Sigmoid colon (tissue), 7 donors: ENCODE data around the gene TSPAN16. TPM values are rescaled to one million over a fixed set of nuclear protein-coding genes. Genes with fewer than 3 reads are reported as not detected.

ENCODE experiments used
- DNase-seq: peaks from one replicate; pipeline ENCODE4 v3.0.0-alpha.2; 2019
- H3K27ac ChIP-seq, 4 donors: fragments of 200-600 bp; sonication (generic); one replicate each; pipeline ENCODE4 v1.5.1; 2016 to 2019; ENCODE audit warnings: mild to moderate bottlenecking in 1 of 4
- H3K27me3 ChIP-seq, 3 donors: fragments of 200-600 bp; sonication (generic); one replicate each; pipeline ENCODE4 v1.5.1; 2019; ENCODE audit warnings: mild to moderate bottlenecking in 1 of 3
- H3K36me3 ChIP-seq, 4 donors: fragments of 200-600 bp; sonication (generic); one replicate each; pipeline ENCODE4 v1.5.1; 2016 to 2019
- H3K4me1 ChIP-seq, 4 donors: fragments of 200-600 bp; sonication (generic); one replicate each; pipeline ENCODE4 v1.5.1; 2017 to 2019
- H3K4me3 ChIP-seq, 4 donors: fragments of 200-600 bp; sonication (generic); one replicate each; pipeline ENCODE4 v1.5.1; 2017 to 2019; ENCODE audit warnings: mild to moderate bottlenecking in 2 of 4, moderate library complexity in 1 of 4
- H3K9me3 ChIP-seq, 4 donors: fragments of 200-600 bp in 3 of 4; sonication (generic) in 3 of 4; one replicate each; pipeline versions ENCODE4 v1.5.1 to v1.6.1; 2013 to 2019
- EP300 ChIP-seq, 4 donors: sonication (generic); formaldehyde crosslinking; IDR thresholded peaks; one replicate each; pipeline ENCODE4 v1.6.1; 2017; ENCODE audit warnings: antibody characterized with exemption in 4 of 4
- POLR2A ChIP-seq, 2 donors: fragments of 450-650 bp; IDR thresholded peaks; one replicate each; pipeline ENCODE4 v1.6.1; 2016; ENCODE audit warnings: antibody characterized with exemption in 2 of 2, mild to moderate bottlenecking in 2 of 2, moderate library complexity in 2 of 2
- POLR2AphosphoS5 ChIP-seq, 4 donors: sonication (generic); formaldehyde crosslinking; IDR thresholded peaks; one replicate each; pipeline ENCODE4 v1.6.1; 2017; ENCODE audit warnings: antibody characterized with exemption in 4 of 4
- WGBS, 2 donors: extraction: QIAGEN DNeasy Blood & Tissue Kit; methylation state at CpG; one replicate each; pipeline ENCODE4 v1.1.7; 2013; 5-methylcytosine and 5-hydroxymethylcytosine counted together
- intact Hi-C: fragments of 100-400 bp; cut with DNase I; formaldehyde crosslinking; loops from one replicate; pipeline ENCODE4 v1.15.1; 2023
- polyA plus RNA-seq, 3 donors: library from polyadenylated mRNA; stranded (reverse); fragments of 200-250 nt; gene quantifications; one replicate each; pipeline ENCODE4 v1.2.3, GENCODE V29; 2013
- total RNA-seq, 4 donors: library from RNA; depleted of rRNA; stranded (reverse); fragments of >200 nt; gene quantifications; one replicate each; pipeline ENCODE4 v1.1.0, GENCODE V29; 2016
- TF ChIP-seq, protein P1 (sequence below), 4 experiments: fragments of 450-650 bp in 3 of 4; fragments of 200-600 bp in 1 of 4; IDR thresholded peaks; one replicate each; pipeline ENCODE4 v1.5.1; 2016 to 2019; ENCODE audit warnings: antibody characterized with exemption in 4 of 4, mild to moderate bottlenecking in 3 of 4, moderate library complexity in 2 of 4
- donor health status: healthy with polysubstance abuse.
- donor health status: Bipolar disorder and iron deficiency.
- donor health status: healthy.

Gene TSPAN16
- total and polyA plus RNA-seq, 7 donors, result 0.07 TPM; not detected in 6

GRCh38 chr19:11295180-11295579 lies 780 bp upstream of the TSPAN16 start:
- Histone ChIP-seq H3K9me3 (no peaks in the 10 kb centered on the region), H3K27ac (no peak overlapping the region), H3K4me3 (no peak overlapping the region), H3K4me1 (peaks cover 0 to 10% (median 7%) of the 10 kb centered on the region in 4 donors), H3K27me3 (no peaks in the 10 kb centered on the region), H3K36me3 (no peaks in the 10 kb centered on the region)
- intact Hi-C loops, result loop anchor here (2.0 kb wide), 1 partner anchor 152 kb away; no protein-coding TSS in a partner anchor
- WGBS, 2 donors, result 76 to 87% methylated on average over 4 of the region's 4 CpGs
- DNase-seq, result no peak
- TF ChIP-seq, protein P1, sequence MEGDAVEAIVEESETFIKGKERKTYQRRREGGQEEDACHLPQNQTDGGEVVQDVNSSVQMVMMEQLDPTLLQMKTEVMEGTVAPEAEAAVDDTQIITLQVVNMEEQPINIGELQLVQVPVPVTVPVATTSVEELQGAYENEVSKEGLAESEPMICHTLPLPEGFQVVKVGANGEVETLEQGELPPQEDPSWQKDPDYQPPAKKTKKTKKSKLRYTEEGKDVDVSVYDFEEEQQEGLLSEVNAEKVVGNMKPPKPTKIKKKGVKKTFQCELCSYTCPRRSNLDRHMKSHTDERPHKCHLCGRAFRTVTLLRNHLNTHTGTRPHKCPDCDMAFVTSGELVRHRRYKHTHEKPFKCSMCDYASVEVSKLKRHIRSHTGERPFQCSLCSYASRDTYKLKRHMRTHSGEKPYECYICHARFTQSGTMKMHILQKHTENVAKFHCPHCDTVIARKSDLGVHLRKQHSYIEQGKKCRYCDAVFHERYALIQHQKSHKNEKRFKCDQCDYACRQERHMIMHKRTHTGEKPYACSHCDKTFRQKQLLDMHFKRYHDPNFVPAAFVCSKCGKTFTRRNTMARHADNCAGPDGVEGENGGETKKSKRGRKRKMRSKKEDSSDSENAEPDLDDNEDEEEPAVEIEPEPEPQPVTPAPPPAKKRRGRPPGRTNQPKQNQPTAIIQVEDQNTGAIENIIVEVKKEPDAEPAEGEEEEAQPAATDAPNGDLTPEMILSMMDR (IDR thresholded peaks at IDR 0.05), result no peak
- TF ChIP-seq POLR2A (IDR thresholded peaks at IDR 0.05) (no peak), POLR2AphosphoS5 (IDR thresholded peaks at IDR 0.05) (no peak), EP300 (IDR thresholded peaks at IDR 0.05) (no peak)

DNA sequence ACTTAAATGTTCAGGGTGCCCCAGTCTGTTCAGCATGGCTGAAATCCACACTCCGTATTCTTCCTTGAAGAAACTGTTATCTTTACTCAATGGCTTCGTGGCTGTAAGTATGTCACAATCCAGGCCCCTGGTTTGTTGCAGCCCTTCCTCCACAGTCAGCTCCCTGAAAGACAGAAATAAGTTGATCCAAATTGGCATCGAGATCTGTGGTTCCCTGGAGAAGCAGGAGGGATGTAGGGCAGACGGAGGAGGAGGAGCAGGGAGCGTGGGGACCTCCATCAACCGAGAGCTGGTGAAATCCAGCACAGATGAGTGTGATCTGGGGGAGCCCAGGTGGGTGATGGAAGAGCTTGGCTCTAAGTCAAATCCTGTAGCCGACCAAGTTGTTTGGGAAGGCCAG lies 304 bp downstream of the TSPAN16 start:
- peak; percentile 72 for DNase-seq
- peak overlapping the region; percentile 5 to 31 (median 12) for H3K27ac ChIP-seq
- peaks cover 0 to 10% (median 7%) of the 10 kb centered on the region in 4 donors for H3K4me1 ChIP-seq
- 11 to 63% methylated on average over 7 of the region's 7 CpGs for WGBS, 2 donors
- H3K9me3 ChIP-seq, result no peaks in the 10 kb centered on the region
- H3K4me3 ChIP-seq, result no peak overlapping the region
- no peaks in the 10 kb centered on the region for H3K36me3 ChIP-seq
- TF ChIP-seq POLR2A (IDR thresholded peaks at IDR 0.05) (no peak), EP300 (IDR thresholded peaks at IDR 0.05) (no peak), POLR2AphosphoS5 (IDR thresholded peaks at IDR 0.05) (no peak)
- TF ChIP-seq, protein P1 (IDR thresholded peaks at IDR 0.05), result no peak
- intact Hi-C loops, result no loop called here
- no peaks in the 10 kb centered on the region for H3K27me3 ChIP-seq

- Histone ChIP-seq H3K27ac (no peak overlapping the region), H3K9me3 (no peaks in the 10 kb centered on the region), H3K27me3 (no peaks in the 10 kb centered on the region), H3K4me3 (no peak overlapping the region), H3K36me3 (no peaks in the 10 kb centered on the region), H3K4me1 (no peaks in the 10 kb centered on the region)
- 80 to 84% methylated on average over 8 of the region's 8 CpGs for WGBS, 2 donors
- DNase-seq, result no peak
- TF ChIP-seq EP300 (IDR thresholded peaks at IDR 0.05) (no peak), POLR2A (IDR thresholded peaks at IDR 0.05) (no peak), POLR2AphosphoS5 (IDR thresholded peaks at IDR 0.05) (no peak)
- TF ChIP-seq, protein P1 (IDR thresholded peaks at IDR 0.05), result no peak
- intact Hi-C loops, result no loop called here
Observed at GRCh38 chr19:11299946-11300810, 4.2 kb downstream of the TSPAN16 start.

- Histone ChIP-seq H3K4me1 (no peaks in the 10 kb centered on the region), H3K9me3 (no peaks in the 10 kb centered on the region), H3K4me3 (no peak overlapping the region), H3K27ac (no peak overlapping the region), H3K27me3 (no peaks in the 10 kb centered on the region), H3K36me3 (no peaks in the 10 kb centered on the region)
- WGBS, 2 donors, result 88 to 93% methylated on average over 11 of the region's 11 CpGs
- DNase-seq, result no peak
- TF ChIP-seq, protein P1 (IDR thresholded peaks at IDR 0.05), result no peak
- TF ChIP-seq POLR2AphosphoS5 (IDR thresholded peaks at IDR 0.05), result no peak
- TF ChIP-seq EP300 (IDR thresholded peaks at IDR 0.05), result no peak
- TF ChIP-seq POLR2A (IDR thresholded peaks at IDR 0.05), result no peak
- intact Hi-C loops, result no loop called here
Observed at GRCh38 chr19:11300811-11301120, 4.8 kb downstream of the TSPAN16 start.
